HuH-7 (cell line): ENCODE measurements around the gene TMEM80.

Source experiments
- DNase-seq: peaks from one replicate; pipeline ENCODE4 v3.0.0; 2011; ENCODE audit warnings: low spot score

TMEM80 gene

GRCh38 chr11:699753-700152, 4.1 kb downstream of the TMEM80 start:
- DNase-seq, result no peak

GRCh38 chr11:701741-702461, 6.3 kb downstream of the TMEM80 start:
- DNase-seq, result no peak

- no peak for DNase-seq
Measured at GRCh38 chr11:702462-703461, 7.1 kb downstream of the TMEM80 start.

GRCh38 chr11:703506-703905, 7.9 kb downstream of the TMEM80 start:
- no peak for DNase-seq

- DNase-seq, result no peak
Measured at GRCh38 chr11:704228-704674, 8.6 kb downstream of the TMEM80 start.

GRCh38 chr11:704781-705645, 9.4 kb downstream of the TMEM80 start:
- DNase-seq, result peak; percentile 59

- DNase-seq, result peak; percentile 52
Measured at GRCh38 chr11:705646-706438, 10.2 kb downstream of the TMEM80 start, which contains the start of gene EPS8L2. EPS8L2 (plus strand) TSS chr11:706231; CDS start chr11:709408, 3,177 bp downstream.

GRCh38 chr11:706439-706956, 10.9 kb downstream of the TMEM80 start:
- no peak for DNase-seq

- DNase-seq, result peak; percentile 83
Measured at GRCh38 chr11:706957-707816, 11.6 kb downstream of the TMEM80 start.

GRCh38 chr11:707817-708420, 12.3 kb downstream of the TMEM80 start:
- DNase-seq, result no peak

- no peak for DNase-seq
Measured at GRCh38 chr11:708511-708910, 12.9 kb downstream of the TMEM80 start.

GRCh38 chr11:709109-709997, 13.7 kb downstream of the TMEM80 start:
- no peak for DNase-seq

- DNase-seq, result no peak
Measured at GRCh38 chr11:714436-714835, 18.8 kb downstream of the TMEM80 start.

GRCh38 chr11:719214-720016, 23.8 kb downstream of the TMEM80 start:
- no peak for DNase-seq

GRCh38 chr11:720017-720641, 24.5 kb downstream of the TMEM80 start:
- no peak for DNase-seq

GRCh38 chr11:720642-721246, 25.1 kb downstream of the TMEM80 start:
- no peak for DNase-seq
